GM21423 (cell line): ENCODE results near the gene DIRAS3.
"Not testable (repeated sequence)": the region's sequence is repeated elsewhere in the genome, so short reads cannot be mapped to it uniquely, and the experiment has no call there.

Source experiments
- ATAC-seq: cut with Tn5 transposase; IDR thresholded peaks from one replicate; pipeline ENCODE4 v1.9.1; 2021; ENCODE audit warnings: mild to moderate bottlenecking, moderate library complexity; ENCODE audit not compliant: unreplicated experiment

The DIRAS3 gene

GRCh38 chr1:68024635-68025338, 25.6 kb downstream of the DIRAS3 start:
- ATAC-seq: no peak

- no peak for ATAC-seq
Observed at GRCh38 chr1:68016381-68016780, 34.0 kb downstream of the DIRAS3 start.

- ATAC-seq: no peak
Observed at GRCh38 chr1:68015971-68016370, 34.5 kb downstream of the DIRAS3 start.

- no peak for ATAC-seq
Observed at GRCh38 chr1:68015369-68015768, 35.1 kb downstream of the DIRAS3 start.

DNA sequence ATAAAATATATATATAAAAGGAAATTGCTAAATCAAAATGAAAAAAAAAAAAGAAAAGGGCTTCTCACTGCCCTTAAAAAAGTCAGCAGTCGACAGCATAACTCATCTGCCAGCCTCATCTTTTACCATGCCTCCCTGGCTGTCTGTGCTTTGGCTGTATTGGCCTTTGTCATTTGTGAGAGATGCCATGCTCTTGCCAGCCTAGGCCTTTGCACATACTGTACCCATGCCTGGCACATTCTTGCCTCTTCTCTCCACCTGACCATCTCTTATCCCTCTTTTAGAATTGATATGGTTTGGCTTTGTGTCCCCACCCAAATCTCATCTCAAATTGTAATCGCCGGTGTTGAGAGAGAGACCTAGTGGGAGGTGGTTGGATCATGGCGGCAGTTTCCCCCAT, 37.1 kb downstream of the DIRAS3 start:
- no peak for ATAC-seq

- no peak for ATAC-seq
Observed at GRCh38 chr1:68011657-68012375, 38.6 kb downstream of the DIRAS3 start.

GRCh38 chr1:68010543-68010942, 39.9 kb downstream of the DIRAS3 start:
- no peak for ATAC-seq

DNA sequence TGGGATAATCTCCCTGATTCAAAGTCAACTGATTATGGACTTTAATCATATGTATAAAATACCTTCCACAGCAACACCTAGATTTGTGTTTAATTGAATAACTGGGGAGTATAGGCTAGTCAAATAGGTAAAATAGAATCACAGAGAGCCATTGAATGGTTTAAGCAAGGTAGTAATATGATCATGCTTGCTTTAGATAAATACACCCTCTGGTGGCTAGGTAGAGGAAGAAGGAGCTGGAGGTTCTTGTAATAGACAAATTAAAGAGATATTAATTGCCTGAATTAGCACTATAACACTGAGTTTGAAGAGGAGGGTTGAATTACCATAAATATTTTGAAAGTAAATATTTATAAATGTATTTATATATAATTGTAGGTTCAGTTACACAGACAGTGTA, 40.3 kb downstream of the DIRAS3 start:
- ATAC-seq: no peak

DNA sequence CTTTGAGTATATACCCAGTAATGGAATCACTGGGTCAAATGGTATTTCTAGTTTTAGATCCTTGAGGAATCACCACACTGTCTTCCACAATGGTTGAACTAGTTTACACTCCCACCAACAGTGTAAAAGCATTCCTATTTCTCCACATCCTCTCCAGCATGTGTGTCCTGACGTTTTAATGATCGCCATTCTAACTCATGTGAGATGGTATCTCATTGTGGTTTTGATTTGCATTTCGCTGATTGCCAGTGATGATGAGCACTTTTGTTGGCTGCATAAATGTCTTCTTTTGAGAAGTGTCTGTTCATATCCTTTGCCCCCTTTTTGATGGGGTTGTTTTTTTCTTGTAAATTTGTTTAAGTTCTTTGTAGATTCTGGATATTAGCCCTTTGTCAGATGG, 46.8 kb downstream of the DIRAS3 start:
- not testable (repeated sequence) for ATAC-seq

DNA sequence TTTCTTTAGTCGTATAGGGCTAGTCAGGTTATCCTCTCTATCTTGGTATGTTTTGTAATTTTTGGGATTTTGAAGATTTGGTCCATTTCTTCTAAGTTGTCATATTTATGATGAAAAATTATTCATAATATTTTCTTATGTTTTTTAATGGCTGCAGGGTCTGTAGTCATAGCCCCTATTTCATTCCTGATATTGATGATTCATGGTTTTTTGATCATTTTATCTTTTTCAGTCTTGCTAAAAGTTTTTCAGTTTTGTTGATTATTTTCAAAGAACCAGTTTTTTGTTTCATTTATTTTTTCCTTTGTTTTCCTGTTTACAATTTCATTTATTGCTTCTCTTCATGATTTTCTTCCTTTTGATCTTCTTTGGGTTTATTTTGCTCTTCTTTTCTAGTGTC, 50.2 kb downstream of the DIRAS3 start:
- ATAC-seq: no peak

DNA sequence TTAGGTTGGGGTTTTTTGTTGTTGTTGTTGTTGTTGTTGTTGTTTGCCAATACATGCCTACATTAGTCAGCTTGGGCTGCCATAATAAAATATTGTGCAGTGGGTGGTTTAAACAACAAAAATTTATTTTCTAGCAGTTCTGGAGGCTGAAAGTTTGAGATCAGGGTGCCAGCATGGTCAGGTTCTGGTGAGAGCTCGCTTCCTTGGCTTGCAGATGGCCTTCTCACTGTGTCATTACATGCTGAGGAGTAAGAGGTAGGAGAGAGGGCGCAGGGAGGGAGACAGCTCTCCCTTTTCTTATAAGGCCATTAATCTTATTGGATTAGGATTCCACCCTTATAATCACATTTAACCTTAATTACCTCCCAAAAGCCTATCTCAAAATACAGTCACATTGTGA, 52.7 kb downstream of the DIRAS3 start:
- no peak for ATAC-seq
